SK-N-SH (cell line): Measurements from ENCODE around the gene DDX41. TPM values are rescaled to one million over a fixed set of nuclear protein-coding genes. Genes with fewer than 3 reads are reported as not detected.

Experiments
- CTCF ChIA-PET: fragments of 300-600, 350-600 bp; formaldehyde crosslinking; extraction: SDS; loops from one replicate; lab custom pipeline; 2021; lab: Yijun Ruan, JAX
- POLR2A ChIA-PET: fragments of 350-600 bp; sonication (Branson Sonifier 250); formaldehyde crosslinking; extraction: SDS; loops from one replicate; lab custom pipeline; 2020; ENCODE audit warnings: antibody characterized with exemption, inconsistent platforms; lab: Yijun Ruan, JAX
- DNase-seq: peaks from one replicate; pipeline ENCODE4 v3.0.0; 2012
- H2AFZ ChIP-seq: fragments of 200-600 bp; sonication (generic); 2 replicates; pipeline ENCODE4 v1.8.1; 2016; ENCODE audit warnings: antibody characterized with exemption, mild to moderate bottlenecking, low read depth
- H3F3A ChIP-seq: fragments of 200-600 bp; sonication (generic); replicated peaks from 2 replicates; pipeline ENCODE3; 2016; ENCODE audit warnings: antibody characterized with exemption, mild to moderate bottlenecking; ENCODE audit not compliant: insufficient read depth
- H3K27ac ChIP-seq, 2 experiments: fragments of 200-500 bp in 1 of 2; fragments of 200-600 bp in 1 of 2; sonication (Bioruptor generic) in 1 of 2; sonication (generic), shearing (Covaris generic) in 1 of 2; 2 replicates each; pipeline versions ENCODE4 v1.5.1 to v1.6.1; 2014 to 2016; ENCODE audit warnings: low read depth in 2 of 2, inconsistent platforms in 1 of 2, low read length in 1 of 2, mild to moderate bottlenecking in 1 of 2, mixed read lengths in 1 of 2
- H3K27me3 ChIP-seq: fragments of 200-600 bp; sonication (generic), shearing (Covaris generic); 2 replicates; pipeline ENCODE4 v1.6.1; 2016; ENCODE audit warnings: mixed run types; ENCODE audit not compliant: insufficient read depth
- H3K36me3 ChIP-seq, 2 experiments: fragments of 200-500 bp in 1 of 2; fragments of 200-600 bp in 1 of 2; sonication (Bioruptor generic) in 1 of 2; sonication (generic) in 1 of 2; replicated peaks in 1 of 2; 2 replicates each; pipeline versions ENCODE3 to v1.5.1; 2014 to 2016; ENCODE audit warnings: low read length in 1 of 2, mild to moderate bottlenecking in 1 of 2; ENCODE audit not compliant: insufficient read depth in 2 of 2, control insufficient read depth in 1 of 2
- H3K4me1 ChIP-seq, 2 experiments: fragments of 200-500 bp in 1 of 2; fragments of 200-600 bp in 1 of 2; sonication (Bioruptor generic) in 1 of 2; sonication (generic), shearing (Covaris generic) in 1 of 2; 2 replicates each; pipeline versions ENCODE4 v1.5.1 to v1.6.1; 2014 to 2016; ENCODE audit warnings: low read depth in 1 of 2, low read length in 1 of 2, mixed run types in 1 of 2; ENCODE audit not compliant: insufficient read depth in 2 of 2, control insufficient read depth in 1 of 2
- H3K4me2 ChIP-seq: fragments of 200-600 bp; sonication (generic), shearing (Covaris generic); 2 replicates; pipeline ENCODE4 v1.6.1; 2017; ENCODE audit warnings: mixed run types
- H3K4me3 ChIP-seq, 2 experiments: fragments of 200-500 bp in 1 of 2; fragments of 200-600 bp in 1 of 2; sonication (Bioruptor generic) in 1 of 2; sonication (generic), shearing (Covaris generic) in 1 of 2; 2 replicates each; pipeline versions ENCODE4 v1.5.1 to v1.8.1; 2014 to 2016; ENCODE audit warnings: low read depth in 2 of 2, inconsistent platforms in 1 of 2, low read length in 1 of 2, mild to moderate bottlenecking in 1 of 2, mixed read lengths in 1 of 2, moderate library complexity in 1 of 2
- H3K79me2 ChIP-seq: fragments of 200-600 bp; sonication (generic); 2 replicates; pipeline ENCODE4 v1.8.1; 2017; ENCODE audit warnings: mild to moderate bottlenecking; ENCODE audit not compliant: insufficient read depth
- H3K9ac ChIP-seq: fragments of 200-600 bp; sonication (generic); 2 replicates; pipeline ENCODE4 v1.6.1; 2017; ENCODE audit warnings: mixed run types
- H3K9me2 ChIP-seq: fragments of 200-600 bp; sonication (generic); 2 replicates; pipeline ENCODE4 v1.6.1; 2017; ENCODE audit warnings: mixed run types
- H3K9me3 ChIP-seq: fragments of 200-600 bp; sonication (generic); 2 replicates; pipeline ENCODE4 v1.6.1; 2017; ENCODE audit warnings: mixed run types, mild to moderate bottlenecking, moderate library complexity
- H4K20me1 ChIP-seq: fragments of 200-600 bp; sonication (generic); 2 replicates; pipeline ENCODE4 v1.6.1; 2017; ENCODE audit warnings: mild to moderate bottlenecking, mixed run types; ENCODE audit not compliant: insufficient read depth
- FOXM1 ChIP-seq: IDR thresholded peaks from 2 replicates; pipeline ENCODE4 v1.4.0; 2012; ENCODE audit warnings: low read depth, mild to moderate bottlenecking
- MXI1 ChIP-seq: IDR thresholded peaks from 2 replicates; pipeline ENCODE4 v1.6.1; 2012; ENCODE audit warnings: mild to moderate bottlenecking, low read depth, low read length, improper control_type of control experiment
- PBX3 ChIP-seq: IDR thresholded peaks from 2 replicates; pipeline ENCODE4; 2012
- RCOR1 ChIP-seq: fragments of 150-350 bp; IDR thresholded peaks from 2 replicates; pipeline ENCODE4 v1.6.1; 2017; ENCODE audit warnings: antibody characterized with exemption, low read length
- USF1 ChIP-seq: IDR thresholded peaks from 2 replicates; pipeline ENCODE4 v1.4.0; 2012; ENCODE audit warnings: low read depth, borderline replicate concordance
- ZBTB33 ChIP-seq: IDR thresholded peaks from 2 replicates; pipeline ENCODE4 v1.4.0; 2012; ENCODE audit warnings: low read depth, borderline replicate concordance
- WGBS: methylation state at CpG from one replicate; pipeline ENCODE4 v1.1.6; 2017; ENCODE audit warnings: low lambda C conversion rate; 5-methylcytosine and 5-hydroxymethylcytosine counted together
- polyA plus RNA-seq, 3 experiments: library from polyadenylated mRNA; depleted of rRNA; stranded (reverse); fragments of >200 nt; gene quantifications; 2 replicates each; pipeline ENCODE4 v1.2.3, GENCODE V29; 2012
- TF ChIP-seq, protein P1 (sequence below): IDR thresholded peaks from 2 replicates; pipeline ENCODE4 v1.6.1; 2012; ENCODE audit warnings: mild to moderate bottlenecking, low read depth, low read length, moderate library complexity

DDX41 gene
- polyA plus RNA-seq, 1 of the 3 experiments (the other 2 are of a cell fraction), result 176 TPM

GRCh38 chr5:177502886-177503285, 13.9 kb downstream of the DDX41 start (continued):
- TF ChIP-seq, protein P1, sequence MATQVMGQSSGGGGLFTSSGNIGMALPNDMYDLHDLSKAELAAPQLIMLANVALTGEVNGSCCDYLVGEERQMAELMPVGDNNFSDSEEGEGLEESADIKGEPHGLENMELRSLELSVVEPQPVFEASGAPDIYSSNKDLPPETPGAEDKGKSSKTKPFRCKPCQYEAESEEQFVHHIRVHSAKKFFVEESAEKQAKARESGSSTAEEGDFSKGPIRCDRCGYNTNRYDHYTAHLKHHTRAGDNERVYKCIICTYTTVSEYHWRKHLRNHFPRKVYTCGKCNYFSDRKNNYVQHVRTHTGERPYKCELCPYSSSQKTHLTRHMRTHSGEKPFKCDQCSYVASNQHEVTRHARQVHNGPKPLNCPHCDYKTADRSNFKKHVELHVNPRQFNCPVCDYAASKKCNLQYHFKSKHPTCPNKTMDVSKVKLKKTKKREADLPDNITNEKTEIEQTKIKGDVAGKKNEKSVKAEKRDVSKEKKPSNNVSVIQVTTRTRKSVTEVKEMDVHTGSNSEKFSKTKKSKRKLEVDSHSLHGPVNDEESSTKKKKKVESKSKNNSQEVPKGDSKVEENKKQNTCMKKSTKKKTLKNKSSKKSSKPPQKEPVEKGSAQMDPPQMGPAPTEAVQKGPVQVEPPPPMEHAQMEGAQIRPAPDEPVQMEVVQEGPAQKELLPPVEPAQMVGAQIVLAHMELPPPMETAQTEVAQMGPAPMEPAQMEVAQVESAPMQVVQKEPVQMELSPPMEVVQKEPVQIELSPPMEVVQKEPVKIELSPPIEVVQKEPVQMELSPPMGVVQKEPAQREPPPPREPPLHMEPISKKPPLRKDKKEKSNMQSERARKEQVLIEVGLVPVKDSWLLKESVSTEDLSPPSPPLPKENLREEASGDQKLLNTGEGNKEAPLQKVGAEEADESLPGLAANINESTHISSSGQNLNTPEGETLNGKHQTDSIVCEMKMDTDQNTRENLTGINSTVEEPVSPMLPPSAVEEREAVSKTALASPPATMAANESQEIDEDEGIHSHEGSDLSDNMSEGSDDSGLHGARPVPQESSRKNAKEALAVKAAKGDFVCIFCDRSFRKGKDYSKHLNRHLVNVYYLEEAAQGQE, result no peak
- no peak for TF ChIP-seq FOXM1
- TF ChIP-seq MXI1, result no peak

DNA sequence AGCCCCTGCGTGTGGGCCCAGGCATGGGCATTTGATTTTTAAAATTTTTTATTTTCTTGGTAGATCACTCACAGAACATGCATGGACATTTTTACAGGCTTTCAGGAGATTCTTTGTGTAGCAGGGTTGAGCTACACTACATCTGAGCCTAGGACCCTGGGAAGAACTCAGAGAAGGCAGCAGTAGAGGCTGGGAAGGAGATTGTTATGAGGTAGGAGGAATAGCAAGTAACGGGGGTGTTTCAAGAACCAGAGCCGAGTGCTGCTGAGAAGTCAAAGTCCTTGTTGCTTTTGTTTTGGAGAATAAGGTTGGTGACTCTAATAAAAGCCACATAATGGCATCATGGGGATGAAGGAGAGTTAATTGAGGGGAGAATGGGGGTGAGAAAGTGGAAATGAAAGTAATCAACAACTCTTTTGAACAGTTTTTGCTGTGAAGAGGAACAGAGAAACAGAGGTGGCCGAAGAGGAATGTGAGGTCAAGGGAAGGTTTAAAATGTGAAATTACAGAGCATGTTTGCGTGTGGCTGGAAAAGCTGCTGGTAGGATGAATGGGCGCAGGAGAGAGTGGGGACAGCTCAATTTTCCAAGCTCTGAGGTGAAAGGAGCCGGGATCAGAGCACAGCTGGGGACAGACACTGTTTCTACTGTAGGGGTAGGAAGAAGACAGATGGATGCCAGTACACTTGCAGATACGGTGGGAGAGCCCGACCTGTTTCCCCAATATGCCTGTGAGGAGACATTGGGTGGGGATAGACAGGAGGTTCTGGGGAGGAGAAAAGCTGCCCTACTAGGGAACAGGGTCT, 14.7 kb downstream of the DDX41 start:
- ChIA-PET POLR2A (interaction anchor here (1.5 to 3.0 kb wide), 3 partner anchors 30 to 112 kb away, joined by 5 to 13 read pairs (median 8); no protein-coding TSS in a partner anchor), CTCF (interaction anchor here (0.7 to 15.9 kb wide), 40 partner anchors 10 to 388 kb away, joined by 3 to 228 read pairs (median 7); partner anchors contain the start of genes DBN1, DDX41, DOK3 and PRR7)
- Histone ChIP-seq H3K27me3 (no peaks in the 10 kb centered on the region), H3K36me3 (no peaks in the 10 kb centered on the region), H3K27ac (no peak overlapping the region), H4K20me1 (no peaks in the 10 kb centered on the region), H3K9ac (no peak overlapping the region), H3K79me2 (peaks cover 3% of the 10 kb centered on the region; the same call in 1 of the 2 replicates), H3F3A (peaks cover 6% of the 10 kb centered on the region), H3K4me1 (peaks cover 0 to 23% of the 10 kb centered on the region in 2 experiments; a peak in 2 of 4 replicates), H3K9me2 (no peaks in the 10 kb centered on the region), H3K4me2 (no peak overlapping the region), H3K4me3 (no peak overlapping the region), H2AFZ (no peak overlapping the region), H3K9me3 (no peaks in the 10 kb centered on the region)
- DNase-seq, result no peak
- no peak for TF ChIP-seq ZBTB33
- TF ChIP-seq MXI1, result no peak
- TF ChIP-seq USF1, result no peak
- TF ChIP-seq RCOR1, result no peak
- TF ChIP-seq PBX3, result no peak
- 73% methylated on average over 9 of the region's 9 CpGs for WGBS
